Measurements from ENCODE around the gene CENPP.
"Not testable (repeated sequence)": the region's sequence is repeated elsewhere in the genome, so short reads cannot be mapped to it uniquely, and the experiment has no call there.

Gene CENPP

DNA sequence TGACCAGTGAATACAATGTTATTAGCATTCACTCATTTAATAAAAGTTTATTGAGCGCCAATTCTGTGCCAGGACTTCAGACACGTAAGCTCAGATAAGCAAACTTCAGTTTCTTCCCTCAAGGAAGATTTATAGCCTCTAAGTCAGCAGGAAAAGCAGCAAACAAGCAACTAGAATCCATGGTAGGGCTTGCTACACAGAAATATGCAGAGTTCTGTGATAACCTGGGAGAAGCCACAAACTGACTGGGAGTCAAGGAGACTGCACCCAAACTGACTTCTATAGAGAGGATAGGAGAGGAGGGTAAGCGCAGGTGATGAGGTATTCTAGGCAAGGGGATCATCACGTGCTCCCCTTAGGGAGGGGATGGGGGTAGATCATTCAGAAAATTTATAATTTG, 80.1 kb downstream of the CENPP start:
- H4K20me1 ChIP-seq (ENCODE audit: insufficient read depth, low read length): no peaks in the 10 kb centered on the region
- H3K9ac ChIP-seq (ENCODE audit: low read length): 0 out of 2 replicates have a peak overlapping the region, but pooled peaks have one; percentile 15
- H3F3A ChIP-seq (ENCODE audit: insufficient read depth, low read length): peaks cover 11% of the 10 kb centered on the region
- H3K4me2 ChIP-seq (ENCODE audit: low read depth, low read length): peak overlapping the region; percentile 75
- peaks cover 8% of the 10 kb centered on the region; the same call in 1 of the 2 replicates for H3K79me2 ChIP-seq (ENCODE audit: low read length)
- no peaks in the 10 kb centered on the region for H3K36me3 ChIP-seq (replicated peaks; ENCODE audit: insufficient read depth, low read length)
- H3K27ac ChIP-seq (ENCODE audit: low read length): peak overlapping the region; percentile 51; the same call in 1 of the 2 replicates
- no peak for DNase-seq
- H3K9me3 ChIP-seq (replicated peaks; ENCODE audit: insufficient read depth, low read length): no peaks in the 10 kb centered on the region
- H2AFZ ChIP-seq (ENCODE audit: low read length): peak overlapping the region; percentile 37
- no peaks in the 10 kb centered on the region for H3K9me2 ChIP-seq (replicated peaks; ENCODE audit: insufficient read depth, low read length)
- no peaks in the 10 kb centered on the region for H3K27me3 ChIP-seq (replicated peaks; ENCODE audit: insufficient read depth, low read length)
- no peak overlapping the region for H3K4me3 ChIP-seq (ENCODE audit: low read length)
- peaks cover 17% of the 10 kb centered on the region for H3K4me1 ChIP-seq (ENCODE audit: low read length)
- TF ChIP-seq EZH2 (optimal IDR thresholded peaks at IDR 0.05; ENCODE audit: low read depth, low read length) (no peak), CTCF (IDR thresholded peaks at IDR 0.05; ENCODE audit: low read length) (no peak), EZH2phosphoT487 (IDR thresholded peaks at IDR 0.05; ENCODE audit: low read length) (no peak)

DNA sequence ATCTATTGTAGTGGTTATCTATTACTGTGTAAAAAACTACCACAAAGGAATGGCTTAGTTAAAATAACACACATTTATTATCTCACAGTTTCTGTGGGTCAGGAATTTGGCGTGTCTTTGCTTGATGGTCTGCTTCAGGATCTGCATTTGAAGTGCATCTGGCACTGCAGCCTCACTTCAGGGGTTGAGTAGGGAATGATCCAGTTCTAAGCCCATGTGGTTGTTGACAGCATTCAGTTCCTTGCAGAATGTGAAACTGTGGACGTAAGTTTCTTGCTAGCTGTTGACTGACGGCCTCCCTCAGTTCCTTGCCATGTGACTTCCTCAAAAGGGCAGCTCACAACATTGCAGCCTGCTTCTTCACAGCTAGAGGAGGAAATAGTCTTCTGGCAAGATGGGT, 80.7 kb downstream of the CENPP start:
- H3F3A ChIP-seq (ENCODE audit: insufficient read depth, low read length): peaks cover 11% of the 10 kb centered on the region
- no peaks in the 10 kb centered on the region for H3K27me3 ChIP-seq (replicated peaks; ENCODE audit: insufficient read depth, low read length)
- H3K79me2 ChIP-seq (ENCODE audit: low read length): peaks cover 8% of the 10 kb centered on the region; the same call in 1 of the 2 replicates
- peaks cover 18% of the 10 kb centered on the region for H3K4me1 ChIP-seq (ENCODE audit: low read length)
- peak overlapping the region; percentile 51; the same call in 1 of the 2 replicates for H3K27ac ChIP-seq (ENCODE audit: low read length)
- no peaks in the 10 kb centered on the region for H4K20me1 ChIP-seq (ENCODE audit: insufficient read depth, low read length)
- H3K4me2 ChIP-seq (ENCODE audit: low read depth, low read length): peak overlapping the region; percentile 75
- H3K9ac ChIP-seq (ENCODE audit: low read length): peak overlapping the region; percentile 15; the same call in 1 of the 2 replicates
- no peak for TF ChIP-seq EZH2phosphoT487 (IDR thresholded peaks at IDR 0.05; ENCODE audit: low read length)
- no peak for TF ChIP-seq CTCF (IDR thresholded peaks at IDR 0.05; ENCODE audit: low read length)
- TF ChIP-seq EZH2 (optimal IDR thresholded peaks at IDR 0.05; ENCODE audit: low read depth, low read length): no peak
- H3K4me3 ChIP-seq (ENCODE audit: low read length): peak overlapping the region; percentile 43
- DNase-seq: peak; percentile 74
- H3K9me3 ChIP-seq (replicated peaks; ENCODE audit: insufficient read depth, low read length): no peaks in the 10 kb centered on the region
- H3K9me2 ChIP-seq (replicated peaks; ENCODE audit: insufficient read depth, low read length): no peaks in the 10 kb centered on the region
- no peaks in the 10 kb centered on the region for H3K36me3 ChIP-seq (replicated peaks; ENCODE audit: insufficient read depth, low read length)
- H2AFZ ChIP-seq (ENCODE audit: low read length): peak overlapping the region; percentile 37

GRCh38 chr9:92407818-92408217, 82.1 kb downstream of the CENPP start:
- Histone ChIP-seq H3K9ac (ENCODE audit: low read length) (no peak overlapping the region), H3K9me2 (replicated peaks; ENCODE audit: insufficient read depth, low read length) (no peaks in the 10 kb centered on the region), H2AFZ (ENCODE audit: low read length) (no peak overlapping the region), H3F3A (ENCODE audit: insufficient read depth, low read length) (peaks cover 11% of the 10 kb centered on the region), H4K20me1 (ENCODE audit: insufficient read depth, low read length) (no peaks in the 10 kb centered on the region), H3K27me3 (replicated peaks; ENCODE audit: insufficient read depth, low read length) (no peaks in the 10 kb centered on the region), H3K79me2 (ENCODE audit: low read length) (peaks cover 10% of the 10 kb centered on the region; the same call in 1 of the 2 replicates), H3K9me3 (replicated peaks; ENCODE audit: insufficient read depth, low read length) (no peaks in the 10 kb centered on the region), H3K4me1 (ENCODE audit: low read length) (peaks cover 21% of the 10 kb centered on the region), H3K4me3 (ENCODE audit: low read length) (no peak overlapping the region), H3K27ac (ENCODE audit: low read length) (no peak overlapping the region), H3K36me3 (replicated peaks; ENCODE audit: insufficient read depth, low read length) (no peaks in the 10 kb centered on the region), H3K4me2 (ENCODE audit: low read depth, low read length) (no peak overlapping the region)
- DNase-seq: no peak
- TF ChIP-seq EZH2 (optimal IDR thresholded peaks at IDR 0.05; ENCODE audit: low read depth, low read length): no peak

DNA sequence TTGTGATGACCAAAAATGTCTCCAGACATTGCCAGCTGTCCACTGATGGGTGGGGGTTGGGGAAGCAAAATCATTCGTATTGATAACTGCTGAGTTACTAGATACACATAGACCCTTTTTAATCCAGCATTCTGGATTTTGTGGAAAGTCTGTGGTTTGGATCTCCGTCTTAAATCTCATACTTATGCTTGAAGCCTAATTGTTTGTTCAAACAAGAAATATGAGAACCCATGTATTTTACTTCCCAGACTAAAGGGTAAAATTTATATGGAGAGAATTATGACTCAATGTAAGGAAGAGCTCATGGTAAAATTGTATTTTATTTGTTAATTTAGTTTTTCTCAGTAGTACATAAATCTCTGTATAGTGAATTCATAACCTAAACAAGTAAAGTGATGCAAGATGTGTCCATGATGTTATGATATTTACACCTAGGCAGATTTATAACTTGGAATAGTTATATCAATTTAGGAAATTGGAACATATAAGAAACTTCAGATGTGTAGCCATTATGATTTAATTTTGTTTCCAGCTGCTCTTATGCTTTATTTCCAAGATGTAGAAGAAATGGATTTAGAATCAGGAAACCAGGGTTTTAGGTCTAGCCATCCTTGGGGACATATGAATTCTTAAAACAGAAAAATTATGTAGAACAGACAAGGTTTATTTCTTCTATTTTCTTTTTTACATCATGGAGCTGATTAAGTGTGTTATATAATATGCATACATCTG, 83.2 kb downstream of the CENPP start:
- TF ChIP-seq CTCF (IDR thresholded peaks at IDR 0.05; ENCODE audit: low read length): no peak

GRCh38 chr9:92411157-92411556, 85.4 kb downstream of the CENPP start:
- not testable (repeated sequence) for H3K36me3 ChIP-seq (replicated peaks; ENCODE audit: insufficient read depth, low read length); H3K27me3 ChIP-seq (replicated peaks; ENCODE audit: insufficient read depth, low read length); H2AFZ ChIP-seq (ENCODE audit: low read length); H3K9ac ChIP-seq (ENCODE audit: low read length); H3F3A ChIP-seq (ENCODE audit: insufficient read depth, low read length); H4K20me1 ChIP-seq (ENCODE audit: insufficient read depth, low read length); DNase-seq; H3K27ac ChIP-seq (ENCODE audit: low read length); H3K4me2 ChIP-seq (ENCODE audit: low read depth, low read length); H3K9me3 ChIP-seq (replicated peaks; ENCODE audit: insufficient read depth, low read length); H3K4me3 ChIP-seq (ENCODE audit: low read length); H3K9me2 ChIP-seq (replicated peaks; ENCODE audit: insufficient read depth, low read length)
- Histone ChIP-seq H3K79me2 (ENCODE audit: low read length) (peaks cover 10% of the 10 kb centered on the region; the same call in 1 of the 2 replicates), H3K4me1 (ENCODE audit: low read length) (peaks cover 14% of the 10 kb centered on the region)

More for the DNA sequence above, 83.2 kb downstream of the CENPP start:
- Histone ChIP-seq H3F3A (ENCODE audit: insufficient read depth, low read length) (peaks cover 11% of the 10 kb centered on the region), H3K9me3 (replicated peaks; ENCODE audit: insufficient read depth, low read length) (no peaks in the 10 kb centered on the region), H3K4me2 (ENCODE audit: low read depth, low read length) (no peak overlapping the region), H3K4me1 (ENCODE audit: low read length) (peaks cover 21% of the 10 kb centered on the region), H3K9ac (ENCODE audit: low read length) (no peak overlapping the region), H4K20me1 (ENCODE audit: insufficient read depth, low read length) (no peaks in the 10 kb centered on the region), H3K27me3 (replicated peaks; ENCODE audit: insufficient read depth, low read length) (no peaks in the 10 kb centered on the region), H3K9me2 (replicated peaks; ENCODE audit: insufficient read depth, low read length) (no peaks in the 10 kb centered on the region), H3K4me3 (ENCODE audit: low read length) (no peak overlapping the region), H3K36me3 (replicated peaks; ENCODE audit: insufficient read depth, low read length) (no peaks in the 10 kb centered on the region), H3K27ac (ENCODE audit: low read length) (no peak overlapping the region), H3K79me2 (ENCODE audit: low read length) (peaks cover 10% of the 10 kb centered on the region; the same call in 1 of the 2 replicates), H2AFZ (ENCODE audit: low read length) (no peak overlapping the region)
- DNase-seq: no peak

Measured in MM.1S (cell line).